Activated naive CD4-positive, alpha-beta T cell (primary cell): ENCODE data around the gene MLST8.
"Not testable (repeated sequence)": the region's sequence is repeated elsewhere in the genome, so short reads cannot be mapped to it uniquely, and the experiment has no call there.

Source experiments
- DNase-seq, 4 experiments: peaks; one replicate each; lab custom pipeline; 2025; lab: John Stamatoyannopoulos, UW

MLST8 gene

GRCh38 chr16:2246301-2246885, 41.1 kb downstream of the MLST8 start:
- no peak for DNase-seq

- peak in 1 of 4 experiments; percentile 40 for DNase-seq
Observed at GRCh38 chr16:2250652-2251295, 45.5 kb downstream of the MLST8 start.

GRCh38 chr16:2251296-2252111, 46.2 kb downstream of the MLST8 start, which contains the start of gene ECI1:
TSS of gene ECI1 (minus strand) at chr16:2251587. CDS start at chr16:2251566, 21 bp downstream.
- peak; percentile 27 to 68 (median 50) for DNase-seq

- no peak for DNase-seq
Observed at GRCh38 chr16:2252806-2253148, 47.5 kb downstream of the MLST8 start.

- no peak for DNase-seq
Observed at GRCh38 chr16:2253293-2253692, 48.0 kb downstream of the MLST8 start.

GRCh38 chr16:2256531-2257140, 51.4 kb downstream of the MLST8 start:
- DNase-seq = no peak

GRCh38 chr16:2257726-2258125, 52.5 kb downstream of the MLST8 start:
- DNase-seq = no peak

- DNase-seq = not testable (repeated sequence)
Observed at GRCh38 chr16:2258530-2258929, 53.3 kb downstream of the MLST8 start.
